T-helper 1 cell treated with Interleukin-12 subunit alpha and Interleukin-12 subunit beta and Interleukin-4 antibody, amounts not matched to agents 30 μg/mL and 1 μg/mL, for 36 hours (primary cell): ENCODE data around the gene SPPL2B.
"Not testable (repeated sequence)": the region's sequence is repeated elsewhere in the genome, so short reads cannot be mapped to it uniquely, and the experiment has no call there.

Experiments
- H3K27ac Mint-ChIP-seq: one replicate; pipeline ENCODE4 v1.8.0; 2021; ENCODE audit warnings: mild to moderate bottlenecking, mixed read lengths
- H3K27me3 Mint-ChIP-seq: one replicate; pipeline ENCODE4 v1.8.0; 2021; ENCODE audit warnings: low read depth, mixed read lengths
- H3K36me3 Mint-ChIP-seq: one replicate; pipeline ENCODE4 v1.8.0; 2021; ENCODE audit warnings: low read depth, mixed read lengths
- H3K4me1 Mint-ChIP-seq: one replicate; pipeline ENCODE4 v1.8.0; 2021; ENCODE audit warnings: low read depth, mixed read lengths
- H3K4me3 Mint-ChIP-seq: one replicate; pipeline ENCODE4 v1.8.0; 2021; ENCODE audit warnings: mild to moderate bottlenecking, moderate library complexity, mixed read lengths
- H3K9me3 Mint-ChIP-seq: one replicate; pipeline ENCODE4 v1.8.0; 2021; ENCODE audit warnings: mixed read lengths

The SPPL2B gene

GRCh38 chr19:2397173-2397572 lies 68.7 kb downstream of the SPPL2B start:
- H3K27ac Mint-ChIP-seq, H3K36me3 Mint-ChIP-seq, H3K4me3 Mint-ChIP-seq, H3K27me3 Mint-ChIP-seq, H3K4me1 Mint-ChIP-seq, H3K9me3 Mint-ChIP-seq: not testable (repeated sequence)

GRCh38 chr19:2398735-2399305 lies 70.3 kb downstream of the SPPL2B start:
- Mint-ChIP-seq H3K27me3 (no peaks in the 10 kb centered on the region), H3K4me1 (peaks cover 2% of the 10 kb centered on the region), H3K4me3 (no peak overlapping the region), H3K9me3 (no peaks in the 10 kb centered on the region), H3K36me3 (no peaks in the 10 kb centered on the region), H3K27ac (no peak overlapping the region)

- Mint-ChIP-seq H3K36me3 (no peaks in the 10 kb centered on the region), H3K4me3 (no peak overlapping the region), H3K27me3 (no peaks in the 10 kb centered on the region), H3K4me1 (no peaks in the 10 kb centered on the region), H3K9me3 (no peaks in the 10 kb centered on the region), H3K27ac (no peak overlapping the region)
Observed at GRCh38 chr19:2399582-2399981, 71.1 kb downstream of the SPPL2B start.
